Muscle layer of duodenum (tissue), 2 donors: ENCODE data around the gene GAS7.

Experiments
- H3K27ac ChIP-seq: one replicate; pipeline ENCODE4 v1.7.0; 2013; ENCODE audit warnings: mild to moderate bottlenecking, low read length
- H3K27me3 ChIP-seq: one replicate; pipeline ENCODE4 v1.7.0; 2013; ENCODE audit warnings: low read depth, mild to moderate bottlenecking, control low read depth, low read length
- H3K36me3 ChIP-seq, 2 donors: one replicate each; pipeline ENCODE4 v1.7.0; 2013; ENCODE audit warnings: low read length in 2 of 2, control low read depth in 1 of 2, mild to moderate bottlenecking in 1 of 2; ENCODE audit not compliant: insufficient read depth in 2 of 2, control insufficient read depth in 1 of 2
- H3K4me1 ChIP-seq, 2 donors: one replicate each; pipeline ENCODE4 v1.7.0; 2013; ENCODE audit warnings: low read length in 2 of 2, mild to moderate bottlenecking in 2 of 2, control low read depth in 1 of 2, moderate library complexity in 1 of 2; ENCODE audit not compliant: insufficient read depth in 2 of 2, control insufficient read depth in 1 of 2
- H3K4me3 ChIP-seq, 2 donors: one replicate each; pipeline ENCODE4 v1.7.0; 2013; ENCODE audit warnings: low read length in 2 of 2, low read depth in 1 of 2, mild to moderate bottlenecking in 1 of 2
- H3K9me3 ChIP-seq, 2 donors: one replicate each; pipeline ENCODE4 v1.7.0; 2013; ENCODE audit warnings: low read length in 2 of 2, control low read depth in 1 of 2, mild to moderate bottlenecking in 1 of 2; ENCODE audit not compliant: control insufficient read depth in 1 of 2
- donor health status: healthy.

GAS7 gene

DNA sequence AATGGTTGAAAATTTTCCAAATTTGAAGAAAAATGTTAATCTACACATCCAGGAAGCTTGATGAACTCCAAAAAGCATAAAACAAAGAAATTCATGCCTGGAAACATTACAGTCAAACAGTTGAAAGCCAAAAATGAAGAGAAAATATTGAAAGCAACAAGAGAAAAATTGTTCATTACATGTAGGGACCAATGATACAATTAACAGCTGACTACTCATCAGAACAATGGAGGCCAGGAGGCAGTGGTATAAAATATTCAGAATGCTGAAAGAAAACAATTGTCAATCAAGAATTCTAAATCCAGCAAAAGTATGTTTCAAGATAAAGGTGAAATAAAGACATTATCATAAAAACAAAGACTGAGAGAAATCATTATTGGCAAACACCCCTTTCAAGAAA is 315.0 kb downstream of the GAS7 start:
- no peak overlapping the region for H3K4me3 ChIP-seq
- H3K36me3 ChIP-seq, result peaks cover 0 to 13% of the 10 kb centered on the region in 2 donors
- peaks cover 15 to 21% of the 10 kb centered on the region in 2 donors for H3K9me3 ChIP-seq

DNA sequence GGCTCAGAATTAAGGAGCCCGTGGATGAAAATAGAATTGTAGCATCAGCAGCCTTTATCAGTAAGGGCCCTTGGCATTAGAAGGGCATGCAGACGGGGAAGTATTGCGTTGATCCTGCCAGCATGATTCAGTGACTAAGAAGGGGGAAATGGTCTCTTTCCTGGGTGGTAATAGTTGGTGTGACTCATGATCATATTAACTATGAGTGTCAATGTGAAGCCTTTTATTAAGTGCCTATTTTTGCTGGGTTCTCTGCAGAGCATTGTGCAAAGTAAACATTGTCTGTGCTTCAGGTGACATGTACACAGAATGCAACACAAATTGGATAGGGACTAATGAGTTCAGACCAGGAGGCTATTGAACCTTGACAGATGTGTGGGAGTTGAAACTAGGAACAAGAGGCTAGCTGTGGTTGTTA is 317.8 kb downstream of the GAS7 start:
- Histone ChIP-seq H3K4me1 (peaks cover under 1 to 2% of the 10 kb centered on the region in 2 donors), H3K27ac (no peak overlapping the region), H3K27me3 (no peaks in the 10 kb centered on the region), H3K4me3 (no peak overlapping the region), H3K36me3 (peaks cover 0 to 13% of the 10 kb centered on the region in 2 donors), H3K9me3 (peaks cover 15 to 21% of the 10 kb centered on the region in 2 donors)

More for the DNA sequence above, 315.0 kb downstream of the GAS7 start:
- Histone ChIP-seq H3K27ac (no peak overlapping the region), H3K27me3 (no peaks in the 10 kb centered on the region), H3K4me1 (no peaks in the 10 kb centered on the region)

DNA sequence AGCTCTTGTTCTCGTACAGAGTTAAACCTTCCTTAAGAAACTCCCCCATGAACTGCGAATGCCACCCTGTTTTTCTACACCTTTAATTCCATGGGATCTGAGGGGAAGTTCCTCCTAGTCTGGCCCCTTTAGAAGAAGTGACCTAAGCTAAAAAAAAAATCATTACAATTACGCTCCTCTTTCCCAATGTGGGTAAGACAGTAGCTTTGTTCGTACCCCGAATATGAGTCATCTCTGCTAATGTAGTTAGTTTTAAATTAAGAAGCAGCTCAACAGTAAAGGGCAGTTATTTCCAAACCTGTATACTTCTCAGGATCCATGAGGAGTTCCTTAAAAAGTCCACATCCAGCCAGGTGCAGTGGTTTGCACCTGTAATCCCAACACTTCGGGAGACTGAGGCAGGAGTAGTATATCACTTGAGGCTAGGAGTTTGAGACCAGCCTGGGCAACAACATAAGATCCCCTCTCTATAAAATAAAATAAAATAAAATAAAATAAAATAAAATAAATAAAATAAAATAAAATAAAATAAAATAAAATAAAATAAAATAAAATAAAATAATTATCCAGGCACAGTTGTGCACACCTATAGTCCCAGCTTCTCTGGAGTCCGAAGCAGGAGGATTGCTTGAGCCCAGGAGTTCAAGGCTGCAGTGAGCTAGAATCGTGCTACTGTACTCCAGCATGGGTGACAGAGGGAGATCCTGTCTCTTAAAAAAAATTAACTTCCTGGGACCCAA is 319.4 kb downstream of the GAS7 start:
- Histone ChIP-seq H3K27me3 (no peaks in the 10 kb centered on the region), H3K9me3 (peaks cover 15 to 17% of the 10 kb centered on the region in 2 donors)

DNA sequence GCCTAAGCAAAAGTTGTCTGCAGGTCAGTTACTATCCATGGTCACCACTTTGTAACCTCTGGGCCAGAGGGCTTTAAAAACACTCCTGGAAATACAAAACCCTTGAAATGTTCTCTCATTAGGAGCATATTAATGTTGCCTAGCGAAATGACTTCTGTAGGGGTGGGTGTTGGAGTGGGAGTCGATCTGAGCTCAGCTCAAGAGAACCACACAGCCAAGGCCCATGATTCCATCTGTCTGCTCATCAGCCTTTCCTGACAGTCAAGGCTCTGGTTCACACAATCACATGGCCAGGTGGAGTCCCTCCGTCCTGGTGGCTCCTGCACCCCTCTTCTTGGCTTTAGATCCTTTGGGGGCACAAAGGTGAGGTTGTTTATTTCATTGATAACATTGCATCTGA is 320.1 kb downstream of the GAS7 start:
- Histone ChIP-seq H3K4me3 (no peak overlapping the region), H3K36me3 (peaks cover 0 to 10% of the 10 kb centered on the region in 2 donors), H3K27ac (no peak overlapping the region), H3K4me1 (peaks cover 10 to 13% of the 10 kb centered on the region in 2 donors), H3K27me3 (no peaks in the 10 kb centered on the region), H3K9me3 (peaks cover 11 to 13% of the 10 kb centered on the region in 2 donors)

More for the DNA sequence above, 319.4 kb downstream of the GAS7 start:
- H3K36me3 ChIP-seq, result peaks cover 0 to 10% of the 10 kb centered on the region in 2 donors
- H3K4me1 ChIP-seq, result peaks cover 10 to 13% of the 10 kb centered on the region in 2 donors
- H3K4me3 ChIP-seq, result no peak overlapping the region
- no peak overlapping the region for H3K27ac ChIP-seq

DNA sequence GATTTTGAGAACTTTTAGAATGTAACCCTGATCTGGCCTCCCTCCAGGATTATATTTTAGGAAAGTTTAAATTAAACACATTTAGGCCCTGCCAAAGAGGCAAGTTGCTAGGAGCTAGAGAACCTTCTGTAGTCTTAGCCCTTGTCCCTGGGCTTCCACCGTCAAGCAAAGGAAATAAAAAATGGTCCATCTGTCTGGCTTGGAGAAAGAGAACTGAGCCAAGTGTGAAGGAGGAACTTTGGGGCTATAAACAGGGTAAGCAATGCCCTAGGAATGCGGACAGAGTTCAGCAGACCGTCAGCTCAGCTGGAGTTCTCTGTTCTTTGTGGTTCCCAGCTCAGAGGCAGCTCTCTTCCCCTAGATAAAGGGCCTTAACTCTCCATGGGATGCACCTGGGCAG is 323.0 kb downstream of the GAS7 start:
- Histone ChIP-seq H3K27me3 (no peaks in the 10 kb centered on the region), H3K27ac (no peak overlapping the region), H3K36me3 (no peaks in the 10 kb centered on the region), H3K4me3 (no peak overlapping the region), H3K9me3 (no peaks in the 10 kb centered on the region), H3K4me1 (peaks cover 10 to 13% of the 10 kb centered on the region in 2 donors)

DNA sequence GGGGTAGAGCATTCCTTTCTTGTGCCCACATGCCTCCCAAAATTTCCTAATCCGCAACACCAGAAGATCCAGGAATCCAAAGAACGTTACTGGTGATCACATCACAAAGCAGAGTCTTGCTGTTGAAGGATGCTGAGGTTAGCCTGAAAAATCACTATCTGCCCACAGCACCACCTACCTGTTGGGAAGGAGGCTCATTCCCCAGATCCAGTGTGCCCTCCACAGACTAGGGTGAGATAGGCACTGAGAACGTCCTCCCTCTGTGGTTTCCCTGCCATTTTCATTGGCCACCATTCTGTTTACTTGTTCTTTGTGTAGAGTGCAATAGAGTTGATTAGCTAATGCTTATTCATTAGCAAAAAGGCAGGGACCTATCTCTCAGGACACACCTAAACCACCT is 323.7 kb downstream of the GAS7 start:
- Histone ChIP-seq H3K36me3 (no peaks in the 10 kb centered on the region), H3K27me3 (no peaks in the 10 kb centered on the region), H3K4me1 (peaks cover 10 to 13% of the 10 kb centered on the region in 2 donors), H3K4me3 (no peak overlapping the region), H3K27ac (no peak overlapping the region), H3K9me3 (no peaks in the 10 kb centered on the region)

DNA sequence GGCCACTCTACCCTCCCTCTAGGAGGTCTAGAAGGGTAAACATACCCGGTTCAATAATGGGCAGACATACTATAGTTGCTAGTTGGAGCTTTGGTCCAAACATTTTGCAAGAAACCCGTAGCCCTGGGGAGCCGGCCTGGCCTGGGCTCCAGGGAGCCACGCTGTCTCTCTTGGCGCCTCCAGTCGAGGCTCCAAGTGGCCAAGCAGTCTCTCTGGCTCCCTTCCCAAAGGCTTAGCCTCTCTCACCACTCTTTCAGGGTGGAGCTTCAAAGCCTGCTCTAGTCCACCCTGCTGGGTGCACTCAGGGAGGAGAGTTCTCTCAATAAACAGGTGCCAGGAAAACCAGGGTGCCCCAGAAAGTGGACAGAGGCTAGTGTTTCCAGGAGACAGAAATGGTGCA is 325.6 kb downstream of the GAS7 start:
- no peak overlapping the region for H3K27ac ChIP-seq
- no peaks in the 10 kb centered on the region for H3K36me3 ChIP-seq
- H3K9me3 ChIP-seq, result no peaks in the 10 kb centered on the region

DNA sequence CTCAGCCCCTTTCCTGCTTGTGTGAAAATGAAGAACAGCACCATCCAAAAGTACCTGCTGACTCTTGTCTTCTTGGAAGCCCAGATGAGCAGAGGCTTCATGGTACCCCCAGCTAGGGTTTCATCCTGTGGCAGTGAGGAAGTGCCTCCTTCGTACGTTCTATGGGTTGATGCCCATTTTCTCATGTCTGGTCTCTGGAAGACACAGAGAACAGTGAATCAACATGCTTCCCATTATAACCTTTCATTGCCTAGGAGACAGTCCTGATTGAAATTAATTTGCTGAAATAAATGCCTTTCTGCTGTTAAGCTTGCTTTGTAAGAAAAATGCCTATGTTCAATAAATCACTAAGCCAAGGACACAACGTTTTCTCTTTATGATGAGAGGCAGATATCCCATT is 329.9 kb downstream of the GAS7 start:
- peaks cover 0 to 11% of the 10 kb centered on the region in 2 donors for H3K36me3 ChIP-seq
- H3K27ac ChIP-seq, result no peak overlapping the region
- H3K4me3 ChIP-seq, result no peak overlapping the region
- no peaks in the 10 kb centered on the region for H3K27me3 ChIP-seq
- H3K9me3 ChIP-seq, result no peaks in the 10 kb centered on the region
- H3K4me1 ChIP-seq, result no peaks in the 10 kb centered on the region

More for the DNA sequence above, 325.6 kb downstream of the GAS7 start:
- Histone ChIP-seq H3K27me3 (no peaks in the 10 kb centered on the region), H3K4me1 (peaks cover 10 to 13% of the 10 kb centered on the region in 2 donors), H3K4me3 (no peak overlapping the region)

DNA sequence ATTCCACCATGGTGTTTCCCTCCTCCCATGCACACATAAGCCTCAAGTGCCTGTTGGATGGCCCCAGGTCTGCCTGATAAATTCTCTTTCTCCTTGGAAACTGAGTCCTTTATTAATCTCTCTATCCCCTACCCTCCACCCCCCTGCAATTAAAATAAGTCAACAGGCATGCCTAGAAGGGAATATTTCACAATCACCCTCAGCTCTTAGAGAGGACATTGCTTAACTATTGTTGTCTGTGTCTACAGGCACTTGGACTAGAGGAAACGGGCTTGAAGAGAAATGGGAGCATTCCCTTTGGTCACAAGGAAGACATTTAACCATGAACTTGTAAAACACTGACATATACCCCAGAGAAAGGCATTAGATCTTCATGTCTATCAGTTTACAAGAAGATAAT is 332.8 kb downstream of the GAS7 start:
- Histone ChIP-seq H3K27me3 (no peaks in the 10 kb centered on the region), H3K36me3 (peaks cover 0 to 19% of the 10 kb centered on the region in 2 donors), H3K9me3 (no peaks in the 10 kb centered on the region), H3K27ac (no peak overlapping the region), H3K4me3 (no peak overlapping the region), H3K4me1 (no peaks in the 10 kb centered on the region)

DNA sequence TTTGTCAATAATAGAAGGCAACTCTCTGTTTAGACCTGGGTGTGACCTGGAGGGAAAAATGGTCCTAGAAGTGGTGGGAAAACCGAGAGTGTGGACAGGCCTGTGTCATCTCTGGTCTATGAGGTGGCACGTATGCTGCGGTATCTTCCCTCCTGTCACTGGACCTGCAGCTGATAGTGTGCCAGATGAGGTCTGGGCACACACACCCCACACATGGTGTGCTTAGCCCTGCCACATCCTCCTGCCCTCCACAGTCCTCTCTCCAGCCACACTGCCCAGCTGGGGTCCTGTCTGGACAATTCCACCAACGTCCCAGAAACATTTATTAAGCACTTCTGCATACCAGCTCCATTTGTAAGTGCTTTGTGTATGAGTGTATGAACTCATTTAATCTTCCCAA is 335.5 kb downstream of the GAS7 start:
- H3K27me3 ChIP-seq, result no peaks in the 10 kb centered on the region
- no peak overlapping the region for H3K27ac ChIP-seq
- H3K36me3 ChIP-seq, result peaks cover 0 to 22% of the 10 kb centered on the region in 2 donors
- H3K9me3 ChIP-seq, result no peaks in the 10 kb centered on the region
- no peak overlapping the region for H3K4me3 ChIP-seq
- no peaks in the 10 kb centered on the region for H3K4me1 ChIP-seq

DNA sequence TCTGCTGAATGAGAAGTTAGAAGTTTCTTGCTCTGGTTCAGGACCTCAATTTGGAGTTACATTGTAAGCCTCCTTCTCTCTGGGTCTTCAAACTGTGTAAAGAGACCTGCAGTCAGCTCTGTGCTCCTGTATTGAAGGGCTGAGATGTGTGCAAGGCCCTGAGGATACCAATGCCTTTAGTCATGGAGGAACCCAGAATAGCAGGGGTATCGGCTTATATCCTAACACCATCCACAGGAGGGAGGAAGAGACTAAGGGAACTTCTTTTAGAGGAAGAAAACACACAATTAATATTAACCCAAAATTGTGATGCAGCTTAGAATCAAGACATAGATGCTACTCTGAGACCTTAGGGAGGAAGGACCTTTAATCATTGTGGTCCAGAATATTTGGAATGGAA is 336.2 kb downstream of the GAS7 start:
- H3K9me3 ChIP-seq, result no peaks in the 10 kb centered on the region
- no peak overlapping the region for H3K27ac ChIP-seq
- H3K27me3 ChIP-seq, result no peaks in the 10 kb centered on the region
- H3K36me3 ChIP-seq, result peaks cover 0 to 22% of the 10 kb centered on the region in 2 donors
- H3K4me1 ChIP-seq, result no peaks in the 10 kb centered on the region
- H3K4me3 ChIP-seq, result no peak overlapping the region

DNA sequence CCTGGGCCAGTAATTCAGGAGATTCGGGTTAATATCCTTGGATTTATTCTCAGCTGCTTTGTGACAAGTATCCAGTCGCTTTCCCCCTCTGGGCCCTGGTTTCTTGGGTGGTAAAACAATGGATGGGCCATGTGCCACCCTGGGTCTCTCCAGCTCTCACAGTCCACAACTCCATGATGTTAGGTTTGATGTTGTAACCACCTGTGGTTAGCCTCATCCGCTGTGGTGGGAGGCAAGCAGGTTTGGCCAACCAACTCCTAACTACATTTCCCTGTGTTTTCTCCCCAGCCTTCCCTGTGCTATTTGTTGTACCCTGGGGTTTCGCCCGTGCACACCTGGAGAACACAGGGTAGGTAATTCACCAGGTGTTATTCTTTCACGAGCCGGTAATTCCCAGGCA is 337.6 kb downstream of the GAS7 start:
- no peak overlapping the region for H3K27ac ChIP-seq
- peaks cover 4 to 24% of the 10 kb centered on the region in 2 donors for H3K36me3 ChIP-seq
- H3K4me1 ChIP-seq, result no peaks in the 10 kb centered on the region
- H3K9me3 ChIP-seq, result no peaks in the 10 kb centered on the region
- no peak overlapping the region for H3K4me3 ChIP-seq
- no peaks in the 10 kb centered on the region for H3K27me3 ChIP-seq
